GM18861 (cell line): ENCODE data around the gene MRPS14.
A peak's percentile ranks its signal among the peaks of the same experiment; 100 is the strongest.
"Not testable (repeated sequence)": the region's sequence is repeated elsewhere in the genome, so short reads cannot be mapped to it uniquely, and the experiment has no call there.

ENCODE experiments used
- ATAC-seq: cut with Tn5 transposase; IDR thresholded peaks from one replicate; pipeline ENCODE4 v1.9.1; 2021; ENCODE audit not compliant: unreplicated experiment

Gene MRPS14

DNA sequence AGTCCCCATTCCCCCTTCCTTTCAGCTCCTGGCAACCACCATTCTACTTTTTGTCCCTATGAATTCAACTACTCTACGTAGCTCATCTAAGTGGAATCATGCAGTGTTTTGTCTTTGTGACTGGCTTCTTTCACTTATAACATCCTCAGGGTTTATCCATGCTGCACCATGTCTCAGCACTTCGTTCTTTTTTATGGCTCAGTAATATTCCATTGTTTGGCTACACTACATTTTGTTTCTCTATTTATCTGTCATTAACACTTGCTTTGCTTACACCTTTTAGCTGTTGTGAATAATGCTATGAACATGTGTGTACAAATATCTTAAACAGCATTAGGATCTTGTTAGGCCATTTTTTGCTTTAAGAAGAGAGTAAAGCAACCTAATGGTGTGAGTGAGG lies 1.5 kb upstream of the MRPS14 start:
- no peak for ATAC-seq

DNA sequence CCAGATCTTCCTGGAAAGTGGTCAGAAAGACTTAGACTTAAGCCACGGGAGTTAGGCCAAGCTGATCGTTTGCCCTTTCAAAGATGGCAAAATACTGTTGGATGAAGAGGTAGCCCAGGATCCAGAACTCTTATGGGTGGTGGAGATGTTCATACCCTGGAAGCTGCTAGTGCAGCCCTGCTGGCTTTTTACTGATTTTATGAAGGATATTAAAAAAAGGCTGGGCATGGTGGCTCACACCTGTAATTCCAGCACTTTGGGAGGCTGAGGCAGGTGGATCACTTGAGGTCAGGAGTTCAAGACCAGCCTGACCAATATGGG lies 657 bp upstream of the MRPS14 start:
- not testable (repeated sequence) for ATAC-seq

DNA sequence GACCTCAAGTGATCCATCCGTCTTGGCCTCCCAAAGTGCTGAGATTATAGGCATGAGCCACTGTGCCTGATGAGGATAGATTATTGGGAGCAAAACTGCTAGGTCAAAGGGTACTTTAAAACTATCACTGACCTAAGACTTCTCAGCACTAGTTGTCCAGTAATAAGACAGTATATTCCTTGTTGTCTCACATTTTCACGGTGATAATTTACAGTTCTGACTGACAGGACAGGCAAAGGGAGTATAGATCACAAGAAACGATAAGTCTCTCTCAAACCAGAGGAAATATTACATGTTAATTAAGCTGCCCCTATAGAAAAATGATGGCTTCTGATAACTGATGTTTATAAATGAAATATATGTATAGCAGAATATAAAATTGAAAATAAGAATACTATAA lies 3.7 kb downstream of the MRPS14 start:
- no peak for ATAC-seq

DNA sequence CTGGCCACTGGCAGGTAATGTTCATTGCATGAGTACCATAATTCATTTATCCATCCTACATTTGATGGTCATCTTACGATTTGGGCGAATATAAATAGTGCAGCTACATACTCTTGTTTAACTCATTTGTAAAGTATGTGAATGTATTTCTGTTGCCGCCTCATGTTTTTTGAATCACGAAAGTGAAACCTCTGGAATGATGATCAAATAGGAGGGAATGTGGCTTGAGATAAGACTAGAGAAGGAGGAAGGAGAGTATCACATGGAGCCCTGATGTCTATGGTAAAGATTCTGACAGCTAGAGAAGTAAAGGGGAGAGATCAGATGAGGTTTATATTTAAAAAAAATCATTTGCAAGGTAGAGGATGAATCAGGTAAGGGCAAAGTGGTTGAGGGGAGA lies 8.0 kb downstream of the MRPS14 start:
- no peak for ATAC-seq

GRCh38 chr1:175013445-175013844 lies 9.8 kb downstream of the MRPS14 start:
- no peak for ATAC-seq

- ATAC-seq: no peak
Measured at GRCh38 chr1:175009532-175009931, 13.7 kb downstream of the MRPS14 start.

GRCh38 chr1:175005085-175005783 lies 18.0 kb downstream of the MRPS14 start:
- no peak for ATAC-seq

- no peak for ATAC-seq
Measured at GRCh38 chr1:175003521-175003920, 19.7 kb downstream of the MRPS14 start.

DNA sequence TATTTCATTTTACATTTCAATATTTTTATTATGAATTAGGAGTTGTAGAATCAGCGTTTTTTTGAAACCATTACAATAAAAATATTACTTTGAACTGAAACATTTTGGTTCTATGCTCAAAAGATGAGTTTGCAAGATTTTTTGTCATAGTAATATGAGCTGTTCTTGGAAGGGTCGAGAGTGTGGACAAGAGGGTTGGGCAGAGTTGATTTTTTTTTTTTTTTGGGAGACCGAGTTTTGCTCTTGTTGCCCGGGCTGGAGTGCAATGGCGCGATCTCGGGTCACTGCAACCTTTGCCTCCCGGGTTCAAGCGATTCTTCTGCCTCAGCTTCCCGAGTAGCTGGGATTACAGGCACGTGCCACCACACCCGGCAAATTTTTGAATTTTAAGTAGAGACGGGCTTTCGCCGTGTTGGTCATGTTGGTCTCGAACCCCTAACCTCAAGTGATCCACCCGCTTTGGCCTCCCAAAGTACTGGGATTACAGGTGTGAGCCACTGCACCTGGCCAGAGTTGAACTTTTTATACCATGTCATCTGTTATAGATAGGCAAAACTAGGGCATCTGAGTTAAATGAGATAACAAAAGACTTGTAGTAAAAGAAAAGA lies 20.2 kb downstream of the MRPS14 start:
- no peak for ATAC-seq

- ATAC-seq: no peak
Measured at GRCh38 chr1:175000697-175001187, 22.5 kb downstream of the MRPS14 start.

- peak; percentile 6 for ATAC-seq
Measured at GRCh38 chr1:174999936-175000696, 23.1 kb downstream of the MRPS14 start, which contains the start of gene CACYBP. Gene CACYBP, plus strand, starts transcription at chr1:174999947. Its CDS starts 234 bp downstream, at chr1:175000181.

DNA sequence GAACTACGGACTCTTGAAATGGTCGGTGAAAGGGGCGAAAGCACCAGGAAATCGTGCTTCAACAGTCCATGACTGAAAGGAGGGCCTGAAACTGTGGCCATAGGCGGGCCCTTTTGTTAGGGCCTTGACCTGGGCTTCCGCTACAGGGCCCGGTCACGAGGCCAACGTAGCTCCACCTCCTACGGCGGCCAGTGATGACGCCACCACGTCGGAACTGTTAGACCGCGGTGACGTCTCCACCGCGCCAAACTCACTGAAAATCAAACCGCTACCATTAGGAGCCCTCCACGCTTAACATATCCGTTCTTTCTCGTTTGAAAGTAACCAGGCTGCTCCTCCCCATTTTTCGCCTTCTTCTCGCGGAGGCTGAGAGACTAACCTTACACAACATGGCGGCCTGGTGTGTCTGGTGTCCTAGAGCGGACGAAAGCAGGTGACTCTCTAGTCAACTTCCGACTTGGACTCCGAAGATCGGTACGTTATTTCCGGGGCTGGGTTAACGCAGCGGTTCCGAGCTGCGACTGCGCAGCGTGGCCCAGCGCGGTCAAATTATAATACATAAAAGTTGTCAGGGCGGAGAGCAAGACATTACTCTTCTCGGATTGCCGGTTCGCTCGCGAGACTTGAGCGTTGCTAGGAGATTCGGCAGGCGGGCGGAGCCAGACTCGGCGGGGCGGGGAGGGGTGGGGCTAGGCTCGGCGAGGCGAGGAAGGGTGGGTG lies 23.8 kb downstream of the MRPS14 start:
- peak; percentile 67 for ATAC-seq

DNA sequence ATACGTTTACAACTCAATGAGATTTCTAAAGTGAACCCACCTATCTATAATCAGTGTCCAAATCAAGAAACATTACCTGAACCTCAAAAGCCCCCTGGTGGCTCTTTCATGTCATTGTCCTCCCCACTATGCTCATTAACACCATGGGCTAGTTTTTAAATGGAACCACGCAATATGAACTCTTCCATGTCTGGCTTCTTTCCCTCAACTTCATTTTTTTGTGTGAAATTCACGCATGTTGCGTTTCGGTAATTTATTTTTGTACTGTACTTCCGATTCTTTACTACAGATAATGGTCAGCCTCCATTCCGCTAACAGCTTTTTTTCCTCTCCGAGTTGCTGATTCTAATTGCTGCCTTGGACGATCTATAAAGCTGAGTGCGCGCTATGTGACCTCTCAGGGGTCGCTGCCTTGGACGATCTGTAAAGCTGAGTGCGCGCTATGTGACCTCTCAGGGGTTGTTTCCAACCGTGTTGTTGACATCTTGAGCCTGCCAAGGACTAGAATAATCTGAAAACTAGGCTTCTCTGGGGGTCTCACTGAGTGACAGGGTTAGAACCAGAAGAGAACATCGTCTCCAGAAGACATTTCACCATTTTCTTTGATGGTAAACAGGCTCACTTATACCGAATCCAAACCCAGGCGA lies 24.5 kb downstream of the MRPS14 start:
- ATAC-seq: peak; percentile 25

DNA sequence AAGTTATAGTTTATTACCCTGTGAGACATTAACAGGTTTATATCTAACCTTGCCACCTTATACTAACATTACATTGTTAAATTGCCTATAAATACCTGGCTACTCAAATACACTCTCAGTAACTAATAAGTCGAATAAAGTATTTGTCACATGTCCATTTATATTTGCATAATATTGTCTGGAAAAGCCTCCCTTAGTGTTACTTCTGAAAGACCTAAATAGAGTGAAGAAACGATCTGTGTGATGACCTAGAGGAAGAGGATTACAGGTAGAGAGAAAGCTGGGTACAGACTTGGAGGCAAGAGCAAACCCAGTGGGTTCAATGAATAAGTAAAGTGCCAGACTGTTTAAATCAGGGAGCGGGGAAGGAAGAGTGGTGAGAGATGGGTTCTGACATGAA lies 26.2 kb downstream of the MRPS14 start:
- ATAC-seq: no peak

- ATAC-seq: no peak
Measured at GRCh38 chr1:174996476-174996875, 26.7 kb downstream of the MRPS14 start.

GRCh38 chr1:174995916-174996315 lies 27.3 kb downstream of the MRPS14 start:
- no peak for ATAC-seq

GRCh38 chr1:174995121-174995520 lies 28.1 kb downstream of the MRPS14 start:
- ATAC-seq: no peak

DNA sequence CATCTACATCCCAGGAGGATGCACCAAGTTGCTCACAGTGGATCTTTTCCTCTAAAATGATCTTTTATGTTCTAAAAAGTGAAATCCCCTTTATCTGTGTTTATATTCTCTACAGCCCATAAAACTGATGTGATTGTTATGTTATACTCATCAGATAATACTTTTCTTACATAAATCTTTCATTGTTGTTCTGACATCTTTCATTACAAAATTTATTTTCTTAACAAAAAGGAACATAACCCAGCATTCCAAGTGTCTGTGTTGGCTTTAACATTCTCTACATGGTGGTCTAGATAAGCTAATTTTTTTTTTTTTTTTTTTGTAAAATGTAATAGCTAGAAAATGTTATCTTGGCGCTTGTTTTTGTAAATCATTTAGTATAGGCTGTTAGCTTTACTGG lies 31.8 kb downstream of the MRPS14 start:
- no peak for ATAC-seq

- no peak for ATAC-seq
Measured at GRCh38 chr1:174990382-174990999, 32.7 kb downstream of the MRPS14 start.

- ATAC-seq: no peak
Measured at GRCh38 chr1:174989536-174990220, 33.5 kb downstream of the MRPS14 start.
